WTC11 (cell line): ENCODE measurements around the gene CEBPG.

Source experiments
- FOXP1 ChIP-seq: sonication (generic); formaldehyde crosslinking; IDR thresholded peaks from 2 replicates; pipeline ENCODE4 v1.8.0; 2022; ENCODE audit warnings: missing genetic modification reagents, mild to moderate bottlenecking, moderate library complexity, borderline replicate concordance
- TF ChIP-seq, protein P1 (sequence below): sonication (generic); formaldehyde crosslinking; IDR thresholded peaks from 2 replicates; pipeline ENCODE4 v1.8.1; 2022; ENCODE audit warnings: missing genetic modification reagents, borderline replicate concordance
- TF ChIP-seq, protein P2 (sequence below): fragments of 200-600 bp; IDR thresholded peaks from 2 replicates; pipeline ENCODE4 v1.8.0; 2022; ENCODE audit warnings: antibody characterized with exemption

DNA sequence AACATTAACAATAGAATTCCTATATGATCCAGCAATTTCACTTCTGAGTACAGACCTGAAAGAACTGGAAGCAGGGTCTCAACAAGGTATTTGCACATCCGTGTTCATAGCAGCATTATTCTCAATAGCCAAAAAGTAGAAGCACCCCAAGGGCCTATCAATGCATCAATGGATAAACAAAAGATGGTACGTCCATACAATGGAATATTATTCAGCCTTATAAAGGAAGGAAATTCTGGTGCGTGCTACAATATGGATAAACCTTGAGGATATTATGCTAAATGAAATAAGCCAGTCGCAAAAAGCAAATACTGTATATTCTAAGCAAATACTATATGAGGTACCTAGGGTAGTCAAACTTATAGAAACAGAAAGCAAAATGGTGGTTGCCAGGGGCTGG is 40.4 kb upstream of the CEBPG start:
- TF ChIP-seq, protein P1, sequence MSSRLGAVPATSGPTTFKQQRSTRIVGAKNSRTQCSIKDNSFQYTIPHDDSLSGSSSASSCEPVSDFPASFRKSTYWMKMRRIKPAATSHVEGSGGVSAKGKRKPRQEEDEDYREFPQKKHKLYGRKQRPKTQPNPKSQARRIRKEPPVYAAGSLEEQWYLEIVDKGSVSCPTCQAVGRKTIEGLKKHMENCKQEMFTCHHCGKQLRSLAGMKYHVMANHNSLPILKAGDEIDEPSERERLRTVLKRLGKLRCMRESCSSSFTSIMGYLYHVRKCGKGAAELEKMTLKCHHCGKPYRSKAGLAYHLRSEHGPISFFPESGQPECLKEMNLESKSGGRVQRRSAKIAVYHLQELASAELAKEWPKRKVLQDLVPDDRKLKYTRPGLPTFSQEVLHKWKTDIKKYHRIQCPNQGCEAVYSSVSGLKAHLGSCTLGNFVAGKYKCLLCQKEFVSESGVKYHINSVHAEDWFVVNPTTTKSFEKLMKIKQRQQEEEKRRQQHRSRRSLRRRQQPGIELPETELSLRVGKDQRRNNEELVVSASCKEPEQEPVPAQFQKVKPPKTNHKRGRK (CRISPR knock-in tag): no peak
- TF ChIP-seq, protein P2, sequence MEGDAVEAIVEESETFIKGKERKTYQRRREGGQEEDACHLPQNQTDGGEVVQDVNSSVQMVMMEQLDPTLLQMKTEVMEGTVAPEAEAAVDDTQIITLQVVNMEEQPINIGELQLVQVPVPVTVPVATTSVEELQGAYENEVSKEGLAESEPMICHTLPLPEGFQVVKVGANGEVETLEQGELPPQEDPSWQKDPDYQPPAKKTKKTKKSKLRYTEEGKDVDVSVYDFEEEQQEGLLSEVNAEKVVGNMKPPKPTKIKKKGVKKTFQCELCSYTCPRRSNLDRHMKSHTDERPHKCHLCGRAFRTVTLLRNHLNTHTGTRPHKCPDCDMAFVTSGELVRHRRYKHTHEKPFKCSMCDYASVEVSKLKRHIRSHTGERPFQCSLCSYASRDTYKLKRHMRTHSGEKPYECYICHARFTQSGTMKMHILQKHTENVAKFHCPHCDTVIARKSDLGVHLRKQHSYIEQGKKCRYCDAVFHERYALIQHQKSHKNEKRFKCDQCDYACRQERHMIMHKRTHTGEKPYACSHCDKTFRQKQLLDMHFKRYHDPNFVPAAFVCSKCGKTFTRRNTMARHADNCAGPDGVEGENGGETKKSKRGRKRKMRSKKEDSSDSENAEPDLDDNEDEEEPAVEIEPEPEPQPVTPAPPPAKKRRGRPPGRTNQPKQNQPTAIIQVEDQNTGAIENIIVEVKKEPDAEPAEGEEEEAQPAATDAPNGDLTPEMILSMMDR: no peak
- TF ChIP-seq FOXP1 (CRISPR knock-in tag): no peak
